ENCODE data around the gene MCHR1. TPM values are rescaled to one million over a fixed set of nuclear protein-coding genes. Genes with fewer than 3 reads are reported as not detected.
"Not testable (repeated sequence)": the region's sequence is repeated elsewhere in the genome, so short reads cannot be mapped to it uniquely, and the experiment has no call there.

The MCHR1 gene
- total RNA-seq, 1 experiment from 2014 or later: not detected

- H3K9me3 Mint-ChIP-seq (ENCODE audit: unreplicated experiment): no peaks in the 10 kb centered on the region
- no peak overlapping the region for H3K27ac Mint-ChIP-seq (ENCODE audit: low read depth, unreplicated experiment)
- POLR2A ChIA-PET: no interaction called here
- H3K27me3 Mint-ChIP-seq (ENCODE audit: insufficient read depth, unreplicated experiment): no peaks in the 10 kb centered on the region
- BruUV-seq (replicated peaks): no TSS peak
- H3K4me3 Mint-ChIP-seq (ENCODE audit: unreplicated experiment): no peak overlapping the region
- TF ChIP-seq CTCF (IDR thresholded peaks at IDR 0.05; ENCODE audit: unreplicated experiment): no peak
- H3K4me1 Mint-ChIP-seq (ENCODE audit: insufficient read depth, unreplicated experiment): no peaks in the 10 kb centered on the region
- DNase-seq (ENCODE audit: unreplicated experiment): no peak
- no peaks in the 10 kb centered on the region for H3K36me3 Mint-ChIP-seq (ENCODE audit: insufficient read depth, unreplicated experiment)
- CTCF ChIA-PET: interaction anchor here (0.6 to 1.1 kb wide), 4 partner anchors 24 to 692 kb away, joined by 3 to 5 read pairs (median 4); no protein-coding TSS in a partner anchor
- intact Hi-C loops (cut with micrococcal nuclease): no loop called here
Measured at GRCh38 chr22:40718250-40719204, 39.2 kb downstream of the MCHR1 start.

- no peak for DNase-seq (ENCODE audit: unreplicated experiment)
- ChIA-PET POLR2A (interaction anchor here (0.8 to 1.2 kb wide), 2 partner anchors 30 to 36 kb away, joined by 3 read pairs; no protein-coding TSS in a partner anchor), CTCF (interaction anchor here (0.6 to 0.7 kb wide), 2 partner anchors 52 to 61 kb away, joined by 3 read pairs; no protein-coding TSS in a partner anchor)
- intact Hi-C loops (cut with micrococcal nuclease): no loop called here
- no peaks in the 10 kb centered on the region for H3K9me3 Mint-ChIP-seq (ENCODE audit: unreplicated experiment)
- no peaks in the 10 kb centered on the region for H3K27me3 Mint-ChIP-seq (ENCODE audit: insufficient read depth, unreplicated experiment)
- BruUV-seq (replicated peaks): no TSS peak
- no peak for TF ChIP-seq CTCF (IDR thresholded peaks at IDR 0.05; ENCODE audit: unreplicated experiment)
- no peak overlapping the region for H3K27ac Mint-ChIP-seq (ENCODE audit: low read depth, unreplicated experiment)
- H3K4me1 Mint-ChIP-seq (ENCODE audit: insufficient read depth, unreplicated experiment): no peaks in the 10 kb centered on the region
- no peaks in the 10 kb centered on the region for H3K36me3 Mint-ChIP-seq (ENCODE audit: insufficient read depth, unreplicated experiment)
- no peak overlapping the region for H3K4me3 Mint-ChIP-seq (ENCODE audit: unreplicated experiment)
Measured at GRCh38 chr22:40719599-40719998, 40.3 kb downstream of the MCHR1 start.

- CTCF ChIA-PET: interaction anchor here (0.7 to 1.6 kb wide), 2 partner anchors 37 to 39 kb away, joined by 3 read pairs; no protein-coding TSS in a partner anchor
- POLR2A ChIA-PET: interaction anchor here (0.8 to 1.2 kb wide), 2 partner anchors 29 to 37 kb away, joined by 3 read pairs; no protein-coding TSS in a partner anchor
- H3K4me3 Mint-ChIP-seq (ENCODE audit: unreplicated experiment); H3K9me3 Mint-ChIP-seq (ENCODE audit: unreplicated experiment); intact Hi-C loops (cut with micrococcal nuclease); H3K27me3 Mint-ChIP-seq (ENCODE audit: insufficient read depth, unreplicated experiment); H3K4me1 Mint-ChIP-seq (ENCODE audit: insufficient read depth, unreplicated experiment); DNase-seq (ENCODE audit: unreplicated experiment); BruUV-seq (replicated peaks); H3K27ac Mint-ChIP-seq (ENCODE audit: low read depth, unreplicated experiment); H3K36me3 Mint-ChIP-seq (ENCODE audit: insufficient read depth, unreplicated experiment): not testable (repeated sequence)
Measured at GRCh38 chr22:40720156-40720537, 40.9 kb downstream of the MCHR1 start.

- no TSS peak for BruUV-seq (replicated peaks)
- TF ChIP-seq CTCF (IDR thresholded peaks at IDR 0.05; ENCODE audit: unreplicated experiment): no peak
- no peak overlapping the region for H3K27ac Mint-ChIP-seq (ENCODE audit: low read depth, unreplicated experiment)
- H3K9me3 Mint-ChIP-seq (ENCODE audit: unreplicated experiment): no peaks in the 10 kb centered on the region
- ChIA-PET CTCF (interaction anchor here (0.7 to 1.6 kb wide), 2 partner anchors 38 kb away, joined by 3 read pairs; no protein-coding TSS in a partner anchor), POLR2A (no interaction called here)
- no peaks in the 10 kb centered on the region for H3K36me3 Mint-ChIP-seq (ENCODE audit: insufficient read depth, unreplicated experiment)
- no peak for DNase-seq (ENCODE audit: unreplicated experiment)
- intact Hi-C loops (cut with micrococcal nuclease): no loop called here
- no peak overlapping the region for H3K4me3 Mint-ChIP-seq (ENCODE audit: unreplicated experiment)
- H3K4me1 Mint-ChIP-seq (ENCODE audit: insufficient read depth, unreplicated experiment): no peaks in the 10 kb centered on the region
- no peaks in the 10 kb centered on the region for H3K27me3 Mint-ChIP-seq (ENCODE audit: insufficient read depth, unreplicated experiment)
Measured at GRCh38 chr22:40720538-40721256, 41.4 kb downstream of the MCHR1 start.

Measured in MCF 10A (cell line).